GM23338 (cell line): ENCODE results near the gene PLEKHA7.

Experiments used
- CREB1 ChIP-seq: fragments of 250-450 bp; sonication (Bioruptor Pico); IDR thresholded peaks from 2 replicates; pipeline ENCODE4 v1.5.0; 2020; ENCODE audit warnings: low read depth, mild to moderate bottlenecking, moderate library complexity
- EZH2 ChIP-seq: fragments of 200-600 bp; sonication (generic); IDR thresholded peaks from one replicate; pipeline ENCODE4 v1.8.0; 2017; ENCODE audit warnings: antibody characterized with exemption, mild to moderate bottlenecking, low read depth; ENCODE audit not compliant: unreplicated experiment
- EZH2phosphoT487 ChIP-seq: fragments of 200-600 bp; sonication (generic); IDR thresholded peaks from one replicate; pipeline ENCODE4 v1.8.1; 2018; ENCODE audit warnings: antibody characterized with exemption; ENCODE audit not compliant: unreplicated experiment
- JUNB ChIP-seq: IDR thresholded peaks from one replicate; pipeline ENCODE4 v1.6.1; 2016; ENCODE audit warnings: antibody characterized with exemption; ENCODE audit not compliant: unreplicated experiment
- POLR2AphosphoS5 ChIP-seq: IDR thresholded peaks from 2 replicates; pipeline ENCODE4 v1.6.1; 2016; ENCODE audit warnings: antibody characterized with exemption, low read depth
- REST ChIP-seq: IDR thresholded peaks from one replicate; pipeline ENCODE4 v1.6.1; 2018; ENCODE audit warnings: antibody characterized with exemption; ENCODE audit not compliant: unreplicated experiment
- STAT1 ChIP-seq: IDR thresholded peaks from one replicate; pipeline ENCODE4 v1.6.1; 2016; ENCODE audit warnings: antibody characterized with exemption; ENCODE audit not compliant: unreplicated experiment
- ZNF114 ChIP-seq: fragments of 250-450 bp; sonication (Bioruptor Pico); IDR thresholded peaks from 2 replicates; pipeline ENCODE4 v1.5.0; 2020; ENCODE audit warnings: mild to moderate bottlenecking, moderate library complexity
- TF ChIP-seq, protein P1 (sequence below), 2 experiments: fragments of 200-600 bp in 1 of 2; sonication (generic) in 1 of 2; conservative IDR thresholded peaks; 2 replicates each; pipeline versions ENCODE4 v1.5.1 to v1.6.1; 2016 to 2017; ENCODE audit warnings: antibody characterized with exemption in 2 of 2, low read depth in 2 of 2, mild to moderate bottlenecking in 2 of 2, moderate library complexity in 1 of 2

DNA sequence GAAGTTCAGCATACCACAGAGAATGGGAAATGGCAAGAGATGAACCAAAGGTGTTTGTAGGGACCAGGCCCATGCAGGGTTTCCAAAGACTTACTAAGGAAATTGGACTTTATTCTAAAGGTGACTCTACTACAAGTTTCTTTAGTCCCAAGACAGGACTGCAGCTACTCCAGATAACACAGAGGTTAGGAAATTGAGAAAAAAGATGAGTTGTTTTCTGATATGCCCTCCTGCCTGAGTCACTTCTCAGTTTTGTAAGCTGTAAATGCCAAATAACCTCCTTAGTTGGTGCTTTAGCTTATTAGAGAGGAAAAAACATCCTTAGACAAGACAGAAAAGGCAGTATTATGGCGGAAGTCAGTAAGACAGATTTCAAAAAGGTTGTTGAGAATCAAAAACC is 179.8 kb downstream of the PLEKHA7 start:
- TF ChIP-seq, protein P1, sequence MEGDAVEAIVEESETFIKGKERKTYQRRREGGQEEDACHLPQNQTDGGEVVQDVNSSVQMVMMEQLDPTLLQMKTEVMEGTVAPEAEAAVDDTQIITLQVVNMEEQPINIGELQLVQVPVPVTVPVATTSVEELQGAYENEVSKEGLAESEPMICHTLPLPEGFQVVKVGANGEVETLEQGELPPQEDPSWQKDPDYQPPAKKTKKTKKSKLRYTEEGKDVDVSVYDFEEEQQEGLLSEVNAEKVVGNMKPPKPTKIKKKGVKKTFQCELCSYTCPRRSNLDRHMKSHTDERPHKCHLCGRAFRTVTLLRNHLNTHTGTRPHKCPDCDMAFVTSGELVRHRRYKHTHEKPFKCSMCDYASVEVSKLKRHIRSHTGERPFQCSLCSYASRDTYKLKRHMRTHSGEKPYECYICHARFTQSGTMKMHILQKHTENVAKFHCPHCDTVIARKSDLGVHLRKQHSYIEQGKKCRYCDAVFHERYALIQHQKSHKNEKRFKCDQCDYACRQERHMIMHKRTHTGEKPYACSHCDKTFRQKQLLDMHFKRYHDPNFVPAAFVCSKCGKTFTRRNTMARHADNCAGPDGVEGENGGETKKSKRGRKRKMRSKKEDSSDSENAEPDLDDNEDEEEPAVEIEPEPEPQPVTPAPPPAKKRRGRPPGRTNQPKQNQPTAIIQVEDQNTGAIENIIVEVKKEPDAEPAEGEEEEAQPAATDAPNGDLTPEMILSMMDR (conservative IDR thresholded peaks at IDR 0.05; ENCODE audit: low read depth in 2 of 2), result no peak
- TF ChIP-seq POLR2AphosphoS5 (no peak), EZH2 (no peak), EZH2phosphoT487 (no peak), REST (no peak), ZNF114 (CRISPR knock-in tag) (no peak), STAT1 (no peak), JUNB (no peak), CREB1 (CRISPR knock-in tag) (no peak)
